ENCODE measurements around the gene HAVCR1.
"Not testable (repeated sequence)": the region's sequence is repeated elsewhere in the genome, so short reads cannot be mapped to it uniquely, and the experiment has no call there.

HAVCR1 gene

DNA sequence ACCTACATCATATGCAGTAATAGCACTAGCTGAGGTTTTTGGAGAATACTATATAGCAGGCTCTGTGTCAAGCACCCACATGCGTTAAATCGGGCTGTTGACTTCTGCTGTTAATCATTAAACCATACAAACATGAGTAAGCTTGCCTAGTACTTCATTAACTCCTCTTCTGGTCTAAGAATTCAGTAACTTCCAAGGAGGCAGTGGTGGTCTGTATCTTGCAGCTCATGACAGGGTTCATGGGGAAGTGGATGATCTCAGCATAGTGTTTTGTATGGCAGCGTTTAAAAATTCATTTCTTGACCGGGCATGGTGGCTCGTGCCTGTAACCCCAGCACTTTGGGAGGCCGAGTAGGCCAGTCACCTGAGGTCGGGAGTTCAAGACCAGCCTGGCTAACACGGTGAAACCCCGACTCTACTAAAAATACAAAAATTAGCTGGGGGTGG, at the start of gene HAVCR1:
HAVCR1 (minus strand) TSS at position 24 of the 447 bp plus-strand sequence. CDS start 1,173 bp downstream, outside the sequence.
- no peak for DNase-seq (ENCODE audit: low spot score)

DNA sequence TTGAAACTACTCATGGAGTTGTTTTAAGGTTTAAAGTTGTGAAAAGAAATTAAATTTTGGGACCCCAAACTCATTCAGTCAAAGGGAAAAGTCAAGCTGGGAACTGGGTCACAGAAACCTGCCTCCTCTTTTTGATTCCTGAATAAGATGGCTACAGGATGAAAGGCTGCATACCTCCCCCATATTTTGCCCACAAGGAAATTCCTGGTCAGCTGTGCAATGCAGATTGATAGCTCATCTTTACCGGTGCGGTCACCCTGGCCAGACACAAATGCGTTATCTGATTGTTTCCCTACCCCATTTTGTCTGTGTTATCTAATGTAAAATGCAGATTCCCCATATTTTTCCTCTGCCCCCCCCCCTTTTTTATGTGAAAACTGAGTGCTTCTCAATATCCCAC, 48.6 kb upstream of the HAVCR1 start:
- DNase-seq (ENCODE audit: low spot score), result no peak

DNA sequence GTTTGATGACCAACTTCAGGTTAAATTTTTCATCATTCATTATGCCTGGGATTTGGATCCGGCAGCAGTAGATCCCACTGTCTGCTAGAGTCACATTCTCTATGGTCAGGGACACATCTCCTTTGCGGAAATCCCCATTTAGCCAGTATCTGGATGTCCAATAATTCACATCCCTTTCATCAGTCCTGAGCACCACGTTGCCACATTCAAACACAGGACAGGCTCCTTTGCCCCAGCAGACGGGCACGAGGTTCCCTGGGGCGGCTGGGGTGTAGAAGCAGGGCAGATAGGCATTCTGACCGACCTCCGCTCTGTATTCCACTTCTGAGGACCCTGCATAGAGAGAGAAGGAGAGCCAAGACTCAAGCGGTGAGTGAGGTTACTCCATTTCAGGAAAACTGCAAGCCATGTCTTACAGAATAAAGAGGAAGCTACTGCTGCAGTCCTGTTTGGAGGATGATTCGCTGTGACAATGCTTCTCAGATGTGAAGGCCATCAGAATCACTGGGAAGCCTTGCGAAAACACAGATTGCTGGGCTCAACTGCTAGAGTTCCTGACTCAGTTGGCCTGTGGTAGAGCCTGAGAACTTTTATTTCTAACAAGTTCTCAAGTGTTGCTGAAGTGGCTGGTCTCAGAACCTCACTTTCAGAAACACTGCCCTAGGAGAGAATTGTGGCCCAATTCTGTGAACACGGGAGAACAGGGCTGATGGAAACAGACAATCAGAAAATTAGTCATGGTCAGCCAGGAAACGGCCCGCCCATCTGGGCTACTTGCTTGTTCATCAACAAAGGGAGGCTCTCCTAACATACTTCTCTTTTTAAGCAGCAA, 47.9 kb upstream of the HAVCR1 start:
- DNase-seq (ENCODE audit: low spot score), result peak; percentile 42

DNA sequence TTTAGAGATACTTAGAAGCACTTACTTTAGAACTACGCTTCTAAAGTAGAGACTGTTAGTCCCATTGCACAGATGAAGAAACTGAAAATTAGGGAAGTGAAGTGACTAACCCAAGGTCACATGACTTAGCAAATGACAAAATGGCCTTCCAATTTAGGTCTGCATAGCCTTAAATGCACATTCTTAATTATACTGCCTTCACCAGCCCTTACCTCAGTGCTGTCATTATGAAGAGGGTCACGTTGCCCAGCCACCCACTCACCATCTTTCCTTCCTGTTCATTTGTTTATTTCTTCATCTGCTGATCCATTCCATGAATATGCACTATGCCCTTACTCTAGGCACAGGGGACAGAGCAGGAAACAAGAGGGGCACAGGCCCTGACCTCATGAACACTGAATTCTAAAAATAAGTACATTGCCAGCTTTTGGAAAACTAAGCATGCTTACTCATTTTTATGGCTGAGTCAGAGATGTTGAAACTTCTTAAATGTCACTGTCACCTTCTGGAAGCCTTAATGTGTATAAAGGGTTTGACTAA, 41.3 kb upstream of the HAVCR1 start:
- no peak for DNase-seq (ENCODE audit: low spot score)

DNA sequence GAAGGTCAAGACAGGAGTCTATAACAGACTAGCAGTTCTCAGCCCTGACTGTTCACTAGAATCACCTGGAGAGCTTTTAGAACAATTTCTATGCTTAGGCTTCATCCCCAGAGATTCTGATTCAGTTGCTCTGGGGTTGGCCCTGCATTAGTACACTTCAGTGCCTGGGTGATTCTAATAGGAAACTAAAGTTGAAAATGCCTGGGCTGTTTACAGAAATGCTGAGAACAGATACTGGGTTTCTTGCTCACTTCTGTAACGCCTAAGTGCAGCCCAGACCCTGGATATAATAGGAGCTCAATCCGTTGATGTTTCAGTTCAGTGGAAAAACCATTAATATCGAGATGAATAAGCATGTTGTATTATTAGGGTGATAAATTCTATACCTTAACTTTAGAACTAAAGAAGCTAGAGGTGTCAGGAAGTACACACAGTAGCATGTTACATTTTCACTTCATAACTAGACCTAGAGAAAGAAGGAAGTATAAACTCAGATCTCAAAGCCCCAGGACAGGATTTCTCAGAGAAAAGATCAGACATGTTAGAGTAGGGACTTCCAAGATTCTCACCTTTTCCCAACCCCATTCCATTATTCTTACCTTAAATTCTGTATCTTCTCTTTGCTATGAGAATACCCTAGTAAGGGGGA, 29.6 kb upstream of the HAVCR1 start:
- DNase-seq (ENCODE audit: low spot score), result no peak

DNA sequence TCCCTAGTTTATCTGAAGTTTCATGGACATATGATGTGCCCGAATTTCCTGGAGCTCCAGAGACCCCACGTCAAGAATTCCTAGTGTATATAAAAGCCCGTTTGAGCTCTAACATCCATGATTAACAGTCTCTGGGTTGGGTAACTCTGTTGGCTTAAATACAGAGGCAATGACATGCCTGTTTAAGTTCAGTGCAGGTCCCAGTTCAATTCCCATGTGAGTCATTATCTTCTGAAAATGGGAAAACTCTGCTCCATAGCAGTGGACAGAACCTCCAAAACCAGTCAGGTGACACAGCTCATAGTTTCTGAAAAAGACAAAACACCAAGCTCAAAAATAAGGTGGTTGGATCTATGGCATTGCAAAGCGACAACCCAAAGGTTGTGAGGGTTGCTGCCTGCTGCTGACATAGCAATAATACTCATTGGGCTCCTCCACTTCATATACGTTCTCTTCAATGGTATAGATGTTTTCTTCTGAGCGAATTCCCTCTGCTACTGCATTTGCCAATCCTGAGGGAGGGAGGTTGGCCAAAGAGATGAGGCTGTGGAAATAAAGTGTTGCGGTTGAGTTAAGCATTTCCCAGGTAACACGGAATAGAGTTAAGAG, 27.9 kb upstream of the HAVCR1 start:
- DNase-seq (ENCODE audit: low spot score), result no peak

DNA sequence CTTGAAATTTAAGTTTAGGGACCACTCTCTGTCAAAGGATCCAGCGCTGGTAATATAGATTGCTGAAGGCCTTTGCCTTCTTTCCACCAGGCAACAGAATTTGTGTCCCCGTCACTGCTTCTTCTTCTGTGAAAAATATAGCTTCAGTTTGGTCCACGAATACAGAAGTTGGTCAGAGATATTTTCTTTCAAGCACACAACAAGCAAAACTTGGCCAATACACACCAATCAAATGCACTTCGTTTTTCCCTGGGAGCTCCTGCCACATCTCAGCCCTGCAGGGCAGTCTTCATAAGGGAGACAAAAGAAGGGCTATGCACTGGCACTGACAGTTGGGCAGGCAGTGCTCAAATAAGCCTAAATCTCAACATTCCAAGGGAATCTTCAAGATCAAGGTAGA, 27.0 kb upstream of the HAVCR1 start:
- peak; percentile 53 for DNase-seq (ENCODE audit: low spot score)

DNA sequence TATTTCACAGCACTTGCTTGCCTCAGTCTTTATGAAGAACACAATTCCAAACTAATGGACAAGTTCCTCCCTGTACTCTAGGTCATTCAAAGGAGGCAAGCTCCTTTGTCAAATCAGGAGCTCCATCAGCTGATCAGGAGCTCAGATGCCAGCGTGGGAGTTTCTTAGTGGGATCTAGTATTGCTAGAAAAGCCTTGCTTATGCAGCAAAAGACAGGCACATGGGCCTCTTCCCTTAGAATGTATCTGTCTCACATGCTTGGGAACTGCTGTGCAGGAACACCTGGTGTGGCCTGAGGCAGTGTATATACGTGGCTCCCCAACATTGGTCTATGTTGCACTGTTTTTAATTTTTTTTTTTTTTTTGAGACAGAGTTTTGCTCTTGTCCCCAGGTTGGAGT, 21.4 kb upstream of the HAVCR1 start:
- no peak for DNase-seq (ENCODE audit: low spot score)

DNA sequence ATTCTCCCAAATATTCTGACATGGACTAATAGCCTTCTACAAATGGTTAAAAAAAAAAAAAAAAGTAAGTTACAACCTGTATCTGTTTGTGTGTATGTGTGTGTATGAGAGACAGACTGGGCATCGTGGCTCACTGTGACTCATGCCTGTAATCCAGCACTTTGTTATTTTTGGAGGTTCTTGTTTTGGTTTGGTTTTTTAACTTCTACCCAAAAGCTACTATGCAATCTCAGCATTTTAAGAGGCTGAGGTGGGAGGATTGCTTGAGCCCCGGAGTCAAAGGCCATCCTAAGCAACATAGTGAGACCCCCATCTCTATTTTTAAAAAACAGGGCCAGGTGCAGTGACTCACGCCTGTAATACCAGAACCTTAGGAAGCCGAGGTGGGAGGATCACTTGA, 17.6 kb upstream of the HAVCR1 start:
- DNase-seq (ENCODE audit: low spot score), result peak; percentile 11

DNA sequence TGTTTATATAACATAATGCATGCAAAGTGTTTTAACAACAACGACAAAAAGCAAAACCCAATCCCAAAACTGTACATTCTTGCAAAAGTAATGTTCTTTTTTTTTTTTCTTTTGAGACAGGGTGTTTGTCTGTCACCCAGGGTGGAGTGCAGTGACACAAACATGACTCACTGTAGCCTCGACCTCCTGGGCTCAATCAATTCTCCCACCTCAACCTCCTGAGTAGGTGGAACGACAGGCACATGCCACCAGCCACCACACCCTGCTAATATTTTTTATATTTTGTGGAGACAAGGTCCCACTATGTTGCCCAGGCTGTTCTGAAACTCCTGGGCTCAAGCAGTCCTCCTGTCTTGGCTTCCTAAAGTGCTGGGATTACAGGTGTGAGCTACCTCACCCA, 13.6 kb upstream of the HAVCR1 start:
- DNase-seq (ENCODE audit: low spot score), result no peak

DNA sequence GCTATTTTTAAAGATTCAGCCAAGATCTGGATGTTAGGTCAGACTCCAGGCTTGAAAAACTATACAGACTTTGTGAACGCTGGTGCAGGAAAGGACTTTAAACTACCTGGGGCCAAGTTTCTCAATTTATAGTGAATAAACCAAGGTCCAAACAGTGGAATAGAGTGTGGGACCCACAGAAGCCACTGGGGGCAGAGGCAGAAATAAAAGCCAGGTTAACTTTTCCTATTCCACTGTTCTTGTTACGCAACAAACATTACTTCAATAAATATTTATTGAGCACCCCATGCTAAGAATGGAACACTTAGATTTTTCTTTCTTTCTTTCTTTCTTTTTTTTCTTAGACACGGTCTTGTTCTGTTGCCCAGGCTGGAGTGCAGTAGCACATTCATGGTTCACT, 11.0 kb upstream of the HAVCR1 start:
- no peak for DNase-seq (ENCODE audit: low spot score)

DNA sequence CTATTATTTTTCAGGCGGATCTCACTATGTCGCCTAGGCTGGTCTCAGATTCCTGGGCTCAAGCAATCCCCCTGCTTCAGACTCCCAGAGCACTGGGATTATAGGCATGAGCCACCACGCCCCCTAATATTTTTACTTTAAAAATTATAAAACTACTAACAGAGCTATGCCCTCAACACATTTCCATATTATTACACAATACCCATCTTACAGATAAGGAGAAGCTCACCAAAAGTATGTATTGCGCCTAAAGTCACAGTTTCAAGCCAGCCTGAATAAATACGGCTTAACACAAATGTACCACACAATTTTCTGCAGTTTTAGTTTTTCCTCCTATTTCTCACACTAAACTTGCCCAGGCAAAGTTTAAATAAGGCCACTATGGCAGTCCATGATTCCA, 9.9 kb upstream of the HAVCR1 start:
- no peak for DNase-seq (ENCODE audit: low spot score)

DNA sequence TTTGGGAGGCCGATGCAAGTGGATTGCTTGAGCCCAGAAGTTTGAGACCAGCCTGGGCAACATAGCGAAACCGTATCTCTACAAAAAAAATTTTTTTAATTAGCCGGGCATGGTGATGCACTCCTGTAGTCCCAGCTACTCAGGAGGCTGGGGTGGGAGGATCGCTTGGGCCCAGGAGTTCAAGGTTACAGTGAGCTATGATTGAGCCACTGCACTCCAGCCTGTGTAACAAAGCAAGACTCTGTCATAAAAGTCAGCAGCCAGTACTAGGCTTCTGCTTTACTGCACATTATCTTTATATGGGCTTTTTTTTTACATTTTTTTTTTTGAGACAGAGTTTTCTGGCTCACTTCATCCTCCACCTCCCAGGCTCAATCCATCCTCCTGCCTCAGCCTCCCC, 9.4 kb upstream of the HAVCR1 start:
- no peak for DNase-seq (ENCODE audit: low spot score)

DNA sequence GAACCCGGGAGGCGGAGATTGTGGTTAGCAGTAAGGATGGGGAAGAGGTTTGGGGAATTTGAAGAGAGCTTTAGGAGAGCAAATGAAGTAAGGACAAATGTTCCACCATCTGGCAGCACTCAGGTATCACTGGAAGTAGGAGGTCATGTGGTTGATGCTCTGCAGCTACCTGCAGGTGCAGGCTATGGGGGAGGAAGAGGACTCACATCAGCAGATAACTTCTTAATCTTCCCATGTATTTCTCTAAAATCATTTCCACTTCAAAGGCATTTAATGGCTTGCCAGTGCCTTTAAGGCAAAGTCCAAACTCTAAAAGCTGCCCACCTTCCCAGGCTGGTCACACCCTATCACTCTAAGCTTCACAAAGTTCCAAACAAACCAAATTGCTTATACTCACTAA, 8.1 kb upstream of the HAVCR1 start:
- no peak for DNase-seq (ENCODE audit: low spot score)

DNA sequence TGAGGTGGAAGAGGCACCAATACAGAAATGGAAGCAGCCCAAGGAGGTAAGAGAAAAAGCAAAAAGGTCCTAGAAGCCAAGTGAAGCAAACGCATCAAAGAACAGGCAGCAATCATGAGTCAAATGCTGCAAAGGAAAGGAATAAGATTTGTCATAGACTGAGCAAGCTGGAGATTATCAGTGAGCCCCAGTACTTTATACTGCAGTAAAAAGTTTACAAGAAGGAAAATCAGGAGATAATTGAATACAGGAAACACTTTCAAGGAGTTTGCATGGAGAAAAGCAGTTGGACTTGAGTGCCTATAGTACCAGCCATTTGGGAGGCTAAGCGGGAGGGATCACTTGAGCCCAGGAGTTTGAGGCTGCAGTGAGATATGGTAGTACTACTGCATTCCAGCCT, 7.2 kb upstream of the HAVCR1 start:
- no peak for DNase-seq (ENCODE audit: low spot score)

DNA sequence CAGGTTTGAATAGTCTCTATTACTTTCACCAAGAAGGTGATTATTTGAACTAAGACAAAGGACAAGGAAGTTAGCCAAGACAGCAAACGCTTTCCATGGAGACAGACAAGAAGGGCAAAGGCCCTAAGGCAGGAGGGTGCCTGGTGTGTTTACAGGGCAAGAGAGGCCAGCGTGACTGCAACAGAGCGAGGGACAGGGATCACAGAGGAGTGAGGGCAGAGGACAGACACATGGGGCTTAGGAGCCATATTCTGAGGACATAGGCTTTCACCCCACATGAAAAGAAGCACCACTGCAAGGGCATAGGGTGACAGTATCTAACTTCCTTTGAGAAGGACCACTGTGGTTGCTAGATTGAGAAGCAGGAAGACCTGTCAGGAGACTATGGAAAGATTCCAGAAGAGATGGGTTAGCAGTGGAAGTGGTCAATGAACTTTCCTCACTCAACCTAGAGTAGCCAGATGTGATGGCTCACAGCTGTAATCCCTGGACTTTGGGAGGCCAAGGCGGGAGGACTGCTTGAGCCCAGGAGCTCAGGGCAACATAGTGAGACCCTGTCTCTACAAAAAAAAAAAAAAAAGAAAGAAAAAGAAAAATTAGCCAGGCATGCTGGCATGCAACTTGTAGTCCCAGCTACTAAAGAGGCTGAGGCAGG, 5.0 kb upstream of the HAVCR1 start:
- DNase-seq (ENCODE audit: low spot score), result no peak

DNA sequence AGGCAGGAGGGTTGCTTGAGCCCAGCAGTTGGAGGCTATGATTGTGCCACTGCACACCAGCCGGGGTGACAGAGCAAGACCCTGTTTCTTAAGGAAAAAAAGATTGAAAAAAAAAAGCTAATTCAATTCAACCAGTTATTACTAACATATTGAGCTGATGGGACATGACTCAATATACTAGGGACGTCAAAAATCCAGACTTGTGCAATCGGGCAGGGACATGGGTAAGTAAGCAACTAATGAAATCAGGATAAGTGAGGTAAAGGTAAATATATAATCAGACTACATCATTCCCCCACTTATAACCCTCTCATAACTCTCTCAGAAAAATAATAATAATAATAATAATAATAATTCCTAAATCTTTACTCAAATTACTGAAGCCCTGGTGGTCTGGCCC, 975 bp upstream of the HAVCR1 start:
- no peak for DNase-seq (ENCODE audit: low spot score)

DNA sequence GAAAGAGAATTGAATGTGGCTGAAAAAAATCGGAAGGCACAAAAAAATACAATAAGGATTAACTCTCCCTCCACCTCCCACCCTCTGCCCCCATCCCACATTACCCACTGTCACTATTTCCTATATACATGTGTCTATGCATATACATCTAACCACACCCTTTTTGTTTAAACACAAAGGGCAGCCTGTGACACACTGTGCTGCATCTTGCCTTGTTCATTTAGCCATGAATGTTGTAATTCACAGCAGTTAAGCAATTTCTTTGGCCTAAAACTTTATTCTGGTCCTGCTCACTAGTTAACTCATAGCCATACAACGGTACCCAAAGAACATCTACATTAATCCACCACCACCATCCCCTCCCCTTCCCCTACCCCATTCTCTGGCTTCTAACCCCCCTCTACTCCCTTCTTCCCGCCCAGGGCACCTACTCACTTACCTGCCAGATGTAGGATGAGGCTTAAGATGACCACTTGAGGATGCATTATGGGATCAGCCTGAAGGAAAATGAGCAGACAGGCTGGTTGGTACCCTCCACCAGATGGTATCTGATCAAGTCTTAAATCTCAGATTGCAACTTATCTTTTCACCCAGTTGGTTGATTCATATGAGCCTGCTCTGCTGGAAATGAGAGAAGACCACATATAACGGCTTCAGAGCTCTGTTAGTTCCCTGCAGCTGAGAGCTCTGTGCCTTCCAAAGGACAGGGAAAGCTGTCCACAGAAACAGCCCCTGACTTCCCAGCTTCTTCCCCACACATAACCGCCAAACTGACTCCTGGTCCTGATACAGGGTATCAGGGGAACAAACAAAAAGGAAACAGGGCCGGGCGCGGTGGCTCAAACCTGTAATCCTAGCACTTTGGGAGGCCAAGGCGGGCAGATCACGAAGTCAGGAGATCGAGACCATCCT, 1.2 kb downstream of the HAVCR1 start:
- DNase-seq (ENCODE audit: low spot score), result no peak

DNA sequence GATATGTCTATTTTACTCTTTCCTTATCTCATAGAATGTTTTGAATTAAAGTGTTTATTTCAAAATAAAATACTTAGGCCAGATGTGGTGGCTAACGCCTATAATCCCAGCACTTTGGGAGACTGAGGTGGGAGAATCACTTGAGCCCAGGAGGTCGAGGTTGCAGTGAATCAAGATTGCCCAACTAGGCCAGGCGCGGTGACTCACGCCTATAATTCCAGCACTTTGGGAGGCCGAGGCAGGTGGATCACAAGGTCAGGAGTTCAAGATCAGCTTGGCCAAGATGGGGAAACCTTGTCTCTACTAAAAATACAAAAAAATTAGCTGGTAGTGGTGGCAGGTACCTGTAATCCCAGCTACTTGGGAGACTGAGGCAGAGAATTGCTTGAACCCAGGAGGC, 2.1 kb downstream of the HAVCR1 start:
- not testable (repeated sequence) for DNase-seq (ENCODE audit: low spot score)

DNA sequence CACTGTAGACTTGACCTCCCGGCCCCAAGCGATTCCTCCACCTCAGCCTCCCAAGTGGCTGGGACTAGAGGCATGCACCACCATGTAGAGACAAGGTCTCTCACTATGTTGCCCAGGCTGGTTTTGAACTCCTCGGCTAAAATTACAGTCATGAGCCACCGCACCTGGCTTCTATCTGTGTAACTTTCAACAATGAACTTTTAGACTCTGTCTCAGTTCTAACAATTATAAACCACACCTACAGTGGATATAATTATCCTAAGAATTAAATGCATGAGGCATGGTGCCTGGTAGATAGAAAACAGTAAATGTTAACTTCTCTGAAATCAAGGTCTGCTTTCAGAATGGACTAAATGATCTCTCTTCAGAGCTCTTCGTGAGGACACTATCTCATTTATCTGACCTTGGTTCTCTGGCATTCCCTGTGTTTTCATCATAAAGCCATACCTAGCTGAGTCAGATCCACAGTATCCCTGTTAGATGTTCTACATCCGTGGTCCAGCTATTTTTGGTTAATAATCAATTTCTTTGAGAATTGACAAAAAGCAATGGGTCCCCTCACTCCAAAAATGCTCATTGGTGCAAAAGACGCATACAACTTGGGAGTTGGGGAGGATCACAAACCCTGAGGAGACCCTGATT, 7.2 kb downstream of the HAVCR1 start:
- no peak for DNase-seq (ENCODE audit: low spot score)

DNA sequence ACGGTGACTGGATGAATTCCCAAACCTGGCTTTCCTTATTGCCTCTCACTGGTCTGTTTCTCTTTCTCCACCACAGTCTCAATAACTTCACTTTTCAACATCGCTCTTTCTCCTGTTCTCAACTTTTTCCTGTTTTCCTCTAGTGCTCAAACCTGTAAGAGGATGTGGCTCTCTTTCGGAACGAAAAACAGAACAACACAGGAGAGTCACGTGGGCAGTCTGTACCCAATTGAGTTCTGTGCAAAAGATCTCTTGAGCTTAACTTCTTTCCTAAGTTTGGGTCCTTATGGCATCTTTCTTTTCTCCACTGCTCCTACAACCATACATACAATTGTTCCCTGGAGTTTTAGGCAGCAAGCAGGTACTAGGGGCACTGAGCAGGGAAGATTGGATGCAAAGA, 8.9 kb downstream of the HAVCR1 start:
- DNase-seq (ENCODE audit: low spot score), result peak; percentile 29
